Panc1 (cell line): ENCODE results near the gene CPD.
"Not testable (repeated sequence)": the region's sequence is repeated elsewhere in the genome, so short reads cannot be mapped to it uniquely, and the experiment has no call there.

Experiments
- POLR2AphosphoS5 ChIP-seq: IDR thresholded peaks from 2 replicates; pipeline ENCODE4 v1.6.1; 2012; ENCODE audit warnings: mild to moderate bottlenecking, low read depth, low read length, moderate library complexity
- SIN3A ChIP-seq: IDR thresholded peaks from 2 replicates; pipeline ENCODE4 v1.6.1; 2012; ENCODE audit warnings: low read depth, mild to moderate bottlenecking, low read length, moderate library complexity, borderline replicate concordance; ENCODE audit not compliant: insufficient read depth
- TF ChIP-seq, protein P1 (sequence below): fragments of 450-650 bp; IDR thresholded peaks from 2 replicates; pipeline ENCODE4 v1.5.1; 2017; ENCODE audit warnings: mild to moderate bottlenecking

- TF ChIP-seq, protein P1, sequence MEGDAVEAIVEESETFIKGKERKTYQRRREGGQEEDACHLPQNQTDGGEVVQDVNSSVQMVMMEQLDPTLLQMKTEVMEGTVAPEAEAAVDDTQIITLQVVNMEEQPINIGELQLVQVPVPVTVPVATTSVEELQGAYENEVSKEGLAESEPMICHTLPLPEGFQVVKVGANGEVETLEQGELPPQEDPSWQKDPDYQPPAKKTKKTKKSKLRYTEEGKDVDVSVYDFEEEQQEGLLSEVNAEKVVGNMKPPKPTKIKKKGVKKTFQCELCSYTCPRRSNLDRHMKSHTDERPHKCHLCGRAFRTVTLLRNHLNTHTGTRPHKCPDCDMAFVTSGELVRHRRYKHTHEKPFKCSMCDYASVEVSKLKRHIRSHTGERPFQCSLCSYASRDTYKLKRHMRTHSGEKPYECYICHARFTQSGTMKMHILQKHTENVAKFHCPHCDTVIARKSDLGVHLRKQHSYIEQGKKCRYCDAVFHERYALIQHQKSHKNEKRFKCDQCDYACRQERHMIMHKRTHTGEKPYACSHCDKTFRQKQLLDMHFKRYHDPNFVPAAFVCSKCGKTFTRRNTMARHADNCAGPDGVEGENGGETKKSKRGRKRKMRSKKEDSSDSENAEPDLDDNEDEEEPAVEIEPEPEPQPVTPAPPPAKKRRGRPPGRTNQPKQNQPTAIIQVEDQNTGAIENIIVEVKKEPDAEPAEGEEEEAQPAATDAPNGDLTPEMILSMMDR = not testable (repeated sequence)
- not testable (repeated sequence) for TF ChIP-seq POLR2AphosphoS5, SIN3A
These were observed 31.9 kb downstream of the CPD start for GRCh38 chr17:30410627-30411026.
